UCSD-AML1 (cell line): ENCODE results near the gene PANX3.

Experiments used
- DNase-seq: peaks from one replicate; lab custom pipeline; 2025; ENCODE audit not compliant: unreplicated experiment; lab: John Stamatoyannopoulos, UW

The PANX3 gene

GRCh38 chr11:124656774-124657630 lies 45.8 kb downstream of the PANX3 start:
- DNase-seq: no peak

GRCh38 chr11:124657904-124658303 lies 46.7 kb downstream of the PANX3 start:
- DNase-seq: no peak

- DNase-seq: no peak
Measured at GRCh38 chr11:124658501-124658900, 47.3 kb downstream of the PANX3 start.

- DNase-seq: no peak
Measured at GRCh38 chr11:124658986-124659385, 47.8 kb downstream of the PANX3 start.

- DNase-seq: no peak
Measured at GRCh38 chr11:124661553-124661952, 50.3 kb downstream of the PANX3 start.

- no peak for DNase-seq
Measured at GRCh38 chr11:124662106-124662505, 50.9 kb downstream of the PANX3 start.

- no peak for DNase-seq
Measured at GRCh38 chr11:124663861-124664260, 52.6 kb downstream of the PANX3 start.

GRCh38 chr11:124667601-124668000 lies 56.4 kb downstream of the PANX3 start:
- no peak for DNase-seq

GRCh38 chr11:124669193-124669592 lies 58.0 kb downstream of the PANX3 start:
- peak; percentile 27 for DNase-seq
